ENCODE data around the gene HEPACAM.

DNA sequence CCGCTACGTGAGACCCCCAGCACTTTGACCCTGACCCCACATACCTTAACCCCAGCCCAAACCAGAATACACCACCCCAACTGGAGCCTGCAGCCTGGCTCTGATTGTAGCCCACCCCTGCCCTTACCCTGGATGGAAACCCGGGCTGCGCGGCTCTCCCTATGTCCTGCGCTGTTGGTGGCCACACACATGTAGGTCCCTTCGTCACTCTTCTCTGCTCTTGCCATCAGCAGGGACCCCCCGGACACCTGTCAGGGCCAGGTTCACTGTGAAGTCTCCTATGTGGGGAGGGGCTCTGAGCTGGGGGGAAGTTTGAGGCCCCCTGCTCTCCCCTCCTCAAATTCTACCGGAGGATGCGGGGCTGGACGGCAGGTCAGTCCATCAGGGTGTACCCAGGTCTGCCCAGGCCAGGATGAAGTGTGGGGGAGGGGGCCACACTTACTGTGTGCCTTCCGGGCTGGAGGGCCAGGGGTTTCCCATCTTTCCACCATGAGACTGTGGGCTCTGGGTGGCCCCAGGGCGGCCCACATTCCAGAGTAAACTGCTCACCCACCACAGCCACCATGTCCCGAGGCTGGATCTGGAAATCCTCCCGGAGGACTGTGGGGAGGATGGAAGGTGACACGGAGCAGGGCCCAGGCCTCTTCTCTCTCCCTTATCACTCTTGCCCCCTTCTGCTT lies 39.6 kb downstream of the HEPACAM start:
- TF ChIP-seq, protein P1, sequence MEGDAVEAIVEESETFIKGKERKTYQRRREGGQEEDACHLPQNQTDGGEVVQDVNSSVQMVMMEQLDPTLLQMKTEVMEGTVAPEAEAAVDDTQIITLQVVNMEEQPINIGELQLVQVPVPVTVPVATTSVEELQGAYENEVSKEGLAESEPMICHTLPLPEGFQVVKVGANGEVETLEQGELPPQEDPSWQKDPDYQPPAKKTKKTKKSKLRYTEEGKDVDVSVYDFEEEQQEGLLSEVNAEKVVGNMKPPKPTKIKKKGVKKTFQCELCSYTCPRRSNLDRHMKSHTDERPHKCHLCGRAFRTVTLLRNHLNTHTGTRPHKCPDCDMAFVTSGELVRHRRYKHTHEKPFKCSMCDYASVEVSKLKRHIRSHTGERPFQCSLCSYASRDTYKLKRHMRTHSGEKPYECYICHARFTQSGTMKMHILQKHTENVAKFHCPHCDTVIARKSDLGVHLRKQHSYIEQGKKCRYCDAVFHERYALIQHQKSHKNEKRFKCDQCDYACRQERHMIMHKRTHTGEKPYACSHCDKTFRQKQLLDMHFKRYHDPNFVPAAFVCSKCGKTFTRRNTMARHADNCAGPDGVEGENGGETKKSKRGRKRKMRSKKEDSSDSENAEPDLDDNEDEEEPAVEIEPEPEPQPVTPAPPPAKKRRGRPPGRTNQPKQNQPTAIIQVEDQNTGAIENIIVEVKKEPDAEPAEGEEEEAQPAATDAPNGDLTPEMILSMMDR (IDR thresholded peaks at IDR 0.05): no peak
- TF ChIP-seq POLR2AphosphoS5 (IDR thresholded peaks at IDR 0.05): no peak
- TF ChIP-seq EP300 (IDR thresholded peaks at IDR 0.05): no peak
- TF ChIP-seq POLR2A (IDR thresholded peaks at IDR 0.05; ENCODE audit: low read depth): no peak
